CD4-positive, alpha-beta T cell treated with Interleukin-1 beta for 1 hour (primary cell): Measurements from ENCODE around the gene DTWD2.
"Not testable (repeated sequence)": the region's sequence is repeated elsewhere in the genome, so short reads cannot be mapped to it uniquely, and the experiment has no call there.

Experiments used
- DNase-seq, 2 donors: peaks; one replicate each; pipeline ENCODE4 v3.0.0-alpha.2; 2020 to 2022

Gene DTWD2, protein sequence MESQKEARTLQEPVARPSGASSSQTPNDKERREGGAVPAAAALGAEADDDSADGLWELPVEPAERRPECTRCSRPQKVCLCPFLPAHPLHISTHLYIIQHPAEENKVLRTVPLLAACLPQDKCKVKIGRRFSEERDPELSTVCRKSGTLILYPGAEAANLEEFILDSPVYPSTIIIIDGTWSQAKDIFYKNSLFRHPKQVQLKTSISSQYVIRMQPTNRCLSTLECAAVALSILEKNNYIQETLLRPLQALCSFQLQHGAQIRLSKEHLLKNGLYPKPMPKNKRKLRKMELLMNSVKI

DNA sequence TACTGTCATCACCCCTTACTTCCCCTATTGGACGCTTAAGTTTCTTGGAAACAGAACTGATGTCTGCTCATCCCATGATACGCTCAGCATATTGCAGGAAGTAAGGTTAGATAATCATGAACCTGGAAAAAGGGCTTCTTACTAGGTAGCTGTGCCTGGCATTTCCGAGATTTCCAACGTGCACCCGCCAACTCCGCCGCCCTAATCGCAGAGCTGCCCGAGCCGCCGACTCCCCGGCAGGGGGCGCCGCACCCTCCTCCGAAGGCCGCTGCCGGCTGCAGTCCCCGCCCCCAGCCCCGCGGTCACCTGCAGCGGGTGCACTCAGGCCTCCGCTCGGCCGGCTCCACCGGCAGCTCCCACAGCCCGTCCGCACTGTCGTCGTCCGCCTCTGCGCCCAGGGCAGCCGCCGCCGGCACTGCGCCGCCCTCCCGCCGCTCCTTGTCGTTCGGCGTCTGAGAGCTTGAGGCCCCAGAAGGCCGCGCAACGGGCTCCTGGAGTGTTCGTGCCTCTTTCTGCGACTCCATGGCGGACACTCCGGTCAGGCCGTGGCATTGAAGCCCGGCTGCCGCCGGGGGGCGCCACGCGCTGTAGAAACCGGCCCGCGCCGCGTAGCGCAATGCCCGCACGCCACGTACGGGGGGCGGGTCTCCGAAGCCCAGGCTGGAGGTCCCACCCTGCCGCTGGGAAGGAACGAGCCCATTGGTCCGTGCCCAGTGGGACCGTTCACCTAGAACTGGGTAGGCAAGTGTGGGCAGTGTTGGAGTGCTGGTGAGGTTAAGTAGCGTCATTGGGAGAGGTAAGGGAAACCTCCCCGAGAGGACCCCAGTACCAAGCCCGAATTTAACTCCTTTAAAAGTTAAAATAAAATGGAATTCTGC lies at the start of gene DTWD2:
Gene DTWD2, minus strand, starts transcription at position 560 of the 878 bp plus-strand sequence. Its CDS starts 36 bp downstream, at position 524.
- peak; percentile 93 to 94 for DNase-seq

- DNase-seq = no peak
Observed at GRCh38 chr5:119037496-119038215, 49.3 kb upstream of the DTWD2 start.

- DNase-seq = no peak
Observed at GRCh38 chr5:119036101-119036762, 47.9 kb upstream of the DTWD2 start.

- DNase-seq = no peak
Observed at GRCh38 chr5:119033135-119033534, 44.8 kb upstream of the DTWD2 start.

GRCh38 chr5:119032656-119033055 lies 44.3 kb upstream of the DTWD2 start:
- peak in 1 of 2 donors; percentile 20 for DNase-seq

GRCh38 chr5:119031905-119032304 lies 43.6 kb upstream of the DTWD2 start:
- peak in 1 of 2 donors; percentile 30 for DNase-seq

- peak in 1 of 2 donors; percentile 11 for DNase-seq
Observed at GRCh38 chr5:119031011-119031886, 42.9 kb upstream of the DTWD2 start.

DNA sequence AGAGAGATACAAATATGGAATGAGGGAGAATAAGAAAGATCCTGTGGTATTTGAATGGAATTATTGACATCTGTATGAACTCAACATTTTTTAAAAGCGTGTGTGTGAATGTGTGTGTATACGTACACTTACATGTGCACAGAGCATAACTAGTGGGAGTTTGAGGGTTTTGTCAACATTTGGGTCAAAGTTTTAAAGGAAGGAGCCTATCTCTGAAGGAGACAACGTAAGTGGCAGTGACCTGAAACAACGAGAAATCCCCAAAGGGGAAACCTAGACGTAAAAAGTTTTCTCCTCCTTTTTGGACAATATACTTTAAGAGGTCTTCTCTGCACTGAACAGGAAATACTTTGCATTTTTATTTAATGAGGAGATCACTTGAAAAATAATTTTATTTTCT lies 40.2 kb upstream of the DTWD2 start:
- DNase-seq = no peak

DNA sequence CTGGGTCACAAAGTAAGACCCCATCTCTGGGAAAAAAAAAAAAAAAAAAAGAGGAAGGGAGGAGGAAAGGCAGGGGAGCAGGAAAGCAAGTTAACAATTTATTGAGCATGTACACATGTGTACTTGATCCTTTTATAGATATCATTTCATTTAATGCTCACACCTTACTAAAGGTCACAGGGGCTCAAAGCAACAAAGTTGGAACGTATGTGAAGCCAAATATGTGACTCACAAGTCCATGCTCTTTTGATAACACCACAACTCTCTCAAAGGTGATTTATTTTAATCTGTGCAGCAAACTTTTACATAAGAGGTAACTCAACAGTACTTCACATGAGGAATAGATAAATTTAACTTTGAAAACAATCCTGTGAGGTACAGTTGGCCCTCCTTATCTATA lies 34.4 kb upstream of the DTWD2 start:
- no peak for DNase-seq

DNA sequence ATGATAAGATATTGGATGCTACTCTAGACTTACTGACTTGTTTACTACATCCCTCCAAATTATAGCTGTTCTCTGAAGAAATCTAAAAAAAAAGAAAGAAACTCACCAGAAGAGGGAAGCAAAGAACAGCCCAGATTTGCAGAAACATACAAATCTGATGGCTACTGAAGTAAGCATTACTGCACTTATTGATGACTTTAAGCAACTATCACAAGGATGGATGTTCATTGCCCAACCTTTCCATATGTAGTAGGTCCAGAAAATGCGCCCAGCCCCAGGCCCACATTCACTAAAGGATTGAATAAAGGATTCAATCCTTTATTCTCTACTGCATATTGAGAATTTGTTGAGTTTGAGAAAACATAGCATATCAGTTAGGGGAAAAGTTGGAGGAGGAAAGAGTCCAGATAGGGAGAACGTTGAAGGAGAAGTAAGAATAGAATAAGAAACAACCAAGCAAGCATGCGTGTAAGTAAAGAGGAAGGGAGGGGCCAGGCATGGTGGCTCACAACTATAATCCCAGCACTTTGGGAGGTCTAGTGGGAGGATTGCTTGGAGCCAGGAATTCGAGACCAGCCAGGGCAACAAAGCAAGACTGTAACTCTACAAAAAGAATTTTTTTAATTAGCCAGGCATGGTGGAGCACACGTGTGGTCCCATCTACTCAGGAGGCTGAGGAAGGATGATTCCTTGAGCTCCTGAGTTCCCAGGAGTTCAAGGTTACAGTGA lies 33.8 kb upstream of the DTWD2 start:
- peak in 1 of 2 donors; percentile 44 for DNase-seq

- DNase-seq = no peak
Observed at GRCh38 chr5:119021149-119021732, 32.9 kb upstream of the DTWD2 start.

GRCh38 chr5:119019949-119020348 lies 31.6 kb upstream of the DTWD2 start:
- DNase-seq = no peak

- DNase-seq = no peak
Observed at GRCh38 chr5:119019501-119019900, 31.2 kb upstream of the DTWD2 start.

- no peak for DNase-seq
Observed at GRCh38 chr5:119017994-119018393, 29.6 kb upstream of the DTWD2 start.

DNA sequence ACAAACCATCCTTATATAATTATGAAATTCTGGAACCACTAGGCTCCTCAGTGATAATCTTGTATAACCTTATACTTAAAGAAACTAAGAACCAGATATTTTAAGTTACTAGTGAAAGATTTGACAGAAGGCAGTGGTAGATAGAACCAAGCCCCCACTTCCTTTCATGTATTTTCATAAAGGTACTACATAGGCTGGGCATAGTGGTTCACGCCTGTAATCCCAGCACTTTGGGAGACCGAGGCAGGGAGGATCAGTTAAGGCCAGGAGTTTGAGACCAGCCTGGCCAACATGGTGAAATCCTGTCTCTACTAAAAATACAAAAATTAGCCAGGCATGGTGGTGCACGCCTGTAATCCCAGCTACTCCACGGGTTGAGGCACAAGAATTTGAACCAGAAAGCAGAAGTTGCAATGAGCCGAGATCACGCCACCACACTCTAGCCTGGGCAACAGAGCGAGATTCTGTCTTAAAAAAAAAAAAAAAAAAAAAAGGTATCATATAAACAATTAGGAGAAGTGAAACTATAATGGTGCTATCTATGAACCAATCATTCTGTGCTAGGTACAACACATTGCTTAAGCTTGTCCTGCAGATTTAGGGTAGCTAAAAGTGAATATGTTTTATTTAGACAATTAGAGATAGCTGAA lies 27.9 kb upstream of the DTWD2 start:
- peak in 1 of 2 donors; percentile 59 for DNase-seq

- DNase-seq = no peak
Observed at GRCh38 chr5:119011186-119011585, 22.8 kb upstream of the DTWD2 start.

DNA sequence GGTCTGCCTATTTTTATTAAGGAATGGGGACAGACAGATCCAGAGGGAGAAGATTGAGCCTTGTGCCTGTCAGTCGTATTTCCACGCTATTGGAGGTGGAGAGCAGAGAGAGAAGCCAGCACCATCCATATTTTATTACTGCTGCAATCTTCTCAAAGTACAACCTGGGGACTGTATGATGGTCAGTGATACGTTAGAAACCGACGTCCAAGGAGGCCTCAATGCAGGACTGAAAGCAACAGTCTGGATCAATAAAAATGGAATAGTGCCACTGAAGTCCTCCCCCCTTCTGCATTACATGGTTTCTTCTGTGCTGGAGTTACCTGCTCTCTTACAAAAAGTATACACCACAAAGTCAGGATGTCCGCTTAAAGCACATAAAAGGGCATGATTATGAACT lies 21.9 kb upstream of the DTWD2 start:
- no peak for DNase-seq

DNA sequence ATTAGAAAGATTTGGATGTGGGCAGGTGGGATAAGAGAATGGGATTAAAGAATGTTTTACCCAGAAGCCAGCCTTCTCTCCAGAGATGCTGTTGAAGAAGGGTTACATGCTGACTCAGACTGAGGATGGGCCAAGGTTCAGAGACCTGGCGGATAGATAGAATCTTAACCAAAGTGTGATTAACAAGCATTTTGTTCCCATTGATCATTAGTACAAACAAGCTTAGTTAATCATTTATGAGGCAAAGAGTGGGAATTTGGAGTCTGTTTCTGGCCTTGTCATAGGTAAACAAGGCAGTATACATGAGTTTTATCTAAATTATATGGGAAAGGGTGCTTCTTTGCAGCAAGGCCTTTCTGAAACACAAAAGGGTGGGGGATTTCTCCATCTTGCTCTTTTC lies 20.8 kb upstream of the DTWD2 start:
- DNase-seq = no peak

DNA sequence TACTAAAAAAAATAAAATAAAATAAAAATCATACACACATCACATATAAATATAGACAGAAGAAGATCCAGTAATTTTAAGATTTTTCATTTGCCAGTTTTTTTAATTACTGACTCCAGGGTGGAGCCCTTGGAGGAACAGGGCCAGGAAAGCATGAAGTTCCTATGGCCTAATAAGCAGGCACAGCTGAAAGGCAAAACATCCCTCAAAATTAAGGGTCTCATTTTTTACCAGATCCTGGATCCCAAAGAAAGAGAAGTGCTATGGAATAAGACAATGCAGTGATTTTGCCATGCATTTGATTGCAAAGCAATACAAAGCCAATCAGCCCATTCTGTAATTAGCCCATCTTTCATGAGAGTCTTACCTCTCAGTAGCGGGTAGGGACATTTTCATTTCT lies 11.3 kb upstream of the DTWD2 start:
- DNase-seq = no peak

DNA sequence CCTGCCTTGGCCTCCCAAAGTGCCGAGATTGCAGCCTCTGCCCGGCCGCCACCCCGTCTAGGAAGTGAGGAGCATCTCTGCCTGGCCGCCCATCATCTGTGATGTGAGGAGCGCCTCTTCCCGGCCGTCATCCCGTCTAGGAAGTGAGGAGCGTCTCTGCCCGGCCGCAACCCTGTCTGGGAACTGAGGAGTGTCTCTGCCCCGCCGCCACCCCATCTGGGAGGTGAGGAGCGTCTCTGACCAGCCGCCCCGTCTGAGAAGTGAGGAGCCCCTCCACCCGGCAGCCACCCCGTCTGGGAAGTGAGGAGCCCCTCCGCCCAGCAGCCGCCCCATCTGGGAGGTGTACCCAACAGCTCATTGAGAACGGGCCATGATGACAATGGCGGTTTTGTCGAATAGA lies 10.5 kb upstream of the DTWD2 start:
- not testable (repeated sequence) for DNase-seq
